RWPE1 (cell line): ENCODE measurements around the gene TMIE.
A peak's percentile ranks its signal among the peaks of the same experiment; 100 is the strongest.

ENCODE experiments used
- CTCF ChIA-PET: fragments of 350-600 bp; sonication (Branson Sonifier 250); formaldehyde crosslinking; extraction: SDS; loops from one replicate; lab custom pipeline; 2021; lab: Yijun Ruan, JAX
- POLR2A ChIA-PET: fragments of 400-600 bp; formaldehyde crosslinking; extraction: SDS; loops from one replicate; lab custom pipeline; 2020; ENCODE audit warnings: antibody characterized with exemption; ENCODE audit not compliant: low non-redundant PET; lab: Yijun Ruan, JAX
- DNase-seq: peaks from one replicate; pipeline ENCODE4 v3.0.0; 2012; ENCODE audit warnings: low spot score
- H3K27ac ChIP-seq: fragments of 450-650 bp; 2 replicates; pipeline ENCODE4 v1.5.1; 2017
- CTCF ChIP-seq: fragments of 450-650 bp; conservative IDR thresholded peaks from 2 replicates; pipeline ENCODE4 v1.5.1; 2017; ENCODE audit warnings: low read depth, mild to moderate bottlenecking

The TMIE gene

GRCh38 chr3:46660543-46661523 lies 40.4 kb upstream of the TMIE start:
- ChIA-PET CTCF (interaction anchor here (0.6 to 0.7 kb wide), 3 partner anchors 96 to 747 kb away, joined by 3 to 5 read pairs (median 3); no protein-coding TSS in a partner anchor), POLR2A (no interaction called here)
- no peak for DNase-seq
- no peak for TF ChIP-seq CTCF
- peak overlapping the region; percentile 66 for H3K27ac ChIP-seq

- CTCF ChIA-PET = interaction anchor here (0.6 kb wide), 1 partner anchor 55 kb away, joined by 4 read pairs; no protein-coding TSS in a partner anchor
- no peak for DNase-seq
- peak overlapping the region; percentile 66 for H3K27ac ChIP-seq
- no peak for TF ChIP-seq CTCF
- POLR2A ChIA-PET = no interaction called here
Measured at GRCh38 chr3:46661776-46662766, 39.1 kb upstream of the TMIE start.

- DNase-seq = no peak
- TF ChIP-seq CTCF = no peak
- ChIA-PET POLR2A (no interaction called here), CTCF (no interaction called here)
- no peak overlapping the region; the same call in 1 of the 2 replicates for H3K27ac ChIP-seq
Measured at GRCh38 chr3:46662771-46663551, 38.2 kb upstream of the TMIE start.

GRCh38 chr3:46663591-46664135 lies 37.5 kb upstream of the TMIE start:
- no peak; the same call in 1 of the 2 replicates for TF ChIP-seq CTCF
- no peak overlapping the region; the same call in 1 of the 2 replicates for H3K27ac ChIP-seq
- no peak for DNase-seq
- POLR2A ChIA-PET = no interaction called here
- CTCF ChIA-PET = interaction anchor here (0.7 kb wide), 1 partner anchor 71 kb away, joined by 3 read pairs; no protein-coding TSS in a partner anchor

GRCh38 chr3:46664188-46664970 lies 36.8 kb upstream of the TMIE start:
- no peak for TF ChIP-seq CTCF
- POLR2A ChIA-PET = no interaction called here
- no peak overlapping the region; the same call in 1 of the 2 replicates for H3K27ac ChIP-seq
- DNase-seq = no peak
- CTCF ChIA-PET = interaction anchor here (0.7 kb wide), 1 partner anchor 71 kb away, joined by 3 read pairs; no protein-coding TSS in a partner anchor
